ENCODE results near the gene HERC2. TPM values are rescaled to one million over a fixed set of nuclear protein-coding genes. Genes with fewer than 3 reads are reported as not detected.

Gene HERC2
- total RNA-seq, 1 experiment from 2014 or later: 69.2 TPM

DNA sequence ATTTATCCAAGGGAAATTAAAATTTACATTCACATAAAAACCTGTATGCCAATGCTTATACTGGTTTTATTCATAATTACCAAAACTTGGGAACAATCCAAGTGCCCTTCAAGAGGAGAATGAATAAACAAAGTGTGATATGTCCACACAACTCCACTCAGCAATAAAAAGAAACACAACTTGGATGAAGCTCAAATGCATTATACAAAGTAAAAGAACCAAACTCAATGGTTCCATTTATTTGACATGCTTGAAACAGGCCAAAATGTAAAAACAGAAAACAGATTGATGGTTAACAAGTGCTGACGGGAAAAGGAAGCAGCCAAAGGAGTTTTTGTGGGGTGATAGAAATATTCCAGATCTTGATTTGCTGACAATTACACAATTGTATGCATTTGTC, 246.4 kb downstream of the HERC2 start:
- no peak overlapping the region for H2AFZ ChIP-seq (ENCODE audit: low read length)
- H2AK5ac ChIP-seq (ENCODE audit: insufficient read length, low read length): no peak overlapping the region
- peaks cover 6% of the 10 kb centered on the region for H3K27me3 Mint-ChIP-seq (ENCODE audit: low read depth)
- no peaks in the 10 kb centered on the region for H4K20me1 ChIP-seq (ENCODE audit: control insufficient read depth, insufficient read depth, insufficient read length)
- no peak overlapping the region for H3K4ac ChIP-seq (ENCODE audit: low read depth, low read length)
- TF ChIP-seq, protein P1, sequence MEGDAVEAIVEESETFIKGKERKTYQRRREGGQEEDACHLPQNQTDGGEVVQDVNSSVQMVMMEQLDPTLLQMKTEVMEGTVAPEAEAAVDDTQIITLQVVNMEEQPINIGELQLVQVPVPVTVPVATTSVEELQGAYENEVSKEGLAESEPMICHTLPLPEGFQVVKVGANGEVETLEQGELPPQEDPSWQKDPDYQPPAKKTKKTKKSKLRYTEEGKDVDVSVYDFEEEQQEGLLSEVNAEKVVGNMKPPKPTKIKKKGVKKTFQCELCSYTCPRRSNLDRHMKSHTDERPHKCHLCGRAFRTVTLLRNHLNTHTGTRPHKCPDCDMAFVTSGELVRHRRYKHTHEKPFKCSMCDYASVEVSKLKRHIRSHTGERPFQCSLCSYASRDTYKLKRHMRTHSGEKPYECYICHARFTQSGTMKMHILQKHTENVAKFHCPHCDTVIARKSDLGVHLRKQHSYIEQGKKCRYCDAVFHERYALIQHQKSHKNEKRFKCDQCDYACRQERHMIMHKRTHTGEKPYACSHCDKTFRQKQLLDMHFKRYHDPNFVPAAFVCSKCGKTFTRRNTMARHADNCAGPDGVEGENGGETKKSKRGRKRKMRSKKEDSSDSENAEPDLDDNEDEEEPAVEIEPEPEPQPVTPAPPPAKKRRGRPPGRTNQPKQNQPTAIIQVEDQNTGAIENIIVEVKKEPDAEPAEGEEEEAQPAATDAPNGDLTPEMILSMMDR (conservative IDR thresholded peaks at IDR 0.05): no peak
- no peak overlapping the region for H4K5ac ChIP-seq (ENCODE audit: insufficient read length, low read depth, low read length)
- peaks cover 0 to 8% (median 0%) of the 10 kb centered on the region in 3 experiments; a peak in 2 of 7 replicates for H3K36me3 Mint-ChIP-seq (ENCODE audit: insufficient read depth in 1 of 3, low read depth in 3 of 3)
- H3K18ac ChIP-seq (ENCODE audit: insufficient read length, low read depth, low read length): no peak overlapping the region
- no peak overlapping the region for H4K91ac ChIP-seq (ENCODE audit: insufficient read length, low read depth, low read length)
- peaks cover 3 to 9% of the 10 kb centered on the region in 2 experiments for H3K4me1 Mint-ChIP-seq
- no peak overlapping the region for H3K23ac ChIP-seq (ENCODE audit: insufficient read length, low read depth, low read length)
- H3K9me3 ChIP-seq (ENCODE audit: control insufficient read depth, low read depth, low read length): no peaks in the 10 kb centered on the region
- no peaks in the 10 kb centered on the region for H3K23me2 ChIP-seq (ENCODE audit: insufficient read length, low read depth, low read length, poor library complexity, severe bottlenecking)
- no peak overlapping the region for H3K27ac ChIP-seq (ENCODE audit: insufficient read length, low read depth, low read length)
- no peak overlapping the region for H3K9ac ChIP-seq (ENCODE audit: extremely low read depth, insufficient read length, low read length)
- H3K79me1 ChIP-seq (ENCODE audit: insufficient read depth, low read depth, low read length, poor library complexity, severe bottlenecking): no peaks in the 10 kb centered on the region
- H2BK12ac ChIP-seq (ENCODE audit: insufficient read length, low read depth, low read length): no peak overlapping the region
- no peak overlapping the region for H3K4me3 Mint-ChIP-seq
- no peak overlapping the region for H2BK5ac ChIP-seq (ENCODE audit: insufficient read length, low read length)
- no CpG with 5 or more reads among the region's 1 CpG for WGBS (ENCODE audit: extremely low coverage, insufficient read length, low lambda C conversion rate)
- peaks cover 8 to 19% of the 10 kb centered on the region in 2 experiments; a peak in 4 of 5 replicates for H3K9me3 Mint-ChIP-seq
- H3K79me2 ChIP-seq (ENCODE audit: insufficient read depth, low read length): no peaks in the 10 kb centered on the region
- H3K27ac Mint-ChIP-seq: no peak overlapping the region
- no peak overlapping the region for H4K8ac ChIP-seq (replicated peaks; ENCODE audit: insufficient read length, low read depth, low read length)
- no peaks in the 10 kb centered on the region for H3K4me1 ChIP-seq (ENCODE audit: insufficient read depth, low read length)
- H3T11ph ChIP-seq (ENCODE audit: low read length): no peak overlapping the region
- no peak overlapping the region for H2BK120ac ChIP-seq (ENCODE audit: low read depth, low read length, poor library complexity, severe bottlenecking)
- H3K27me3 ChIP-seq (ENCODE audit: insufficient read depth, low read length): no peaks in the 10 kb centered on the region
- no peak overlapping the region for H2BK20ac ChIP-seq (ENCODE audit: low read depth, low read length, poor library complexity, severe bottlenecking)
- H2BK15ac ChIP-seq (ENCODE audit: low read depth, low read length): no peak overlapping the region
- no peak overlapping the region for H3K56ac ChIP-seq (ENCODE audit: insufficient read length, low read depth, low read length)
- DNase-seq: no peak
- H3K4me2 ChIP-seq (ENCODE audit: insufficient read depth, insufficient read length, low read length): no peak overlapping the region
- no peak overlapping the region for H3K14ac ChIP-seq (ENCODE audit: insufficient read depth, low read length)

All from H9 (cell line).